H1 (cell line): ENCODE measurements around the gene EVPLL. TPM values are rescaled to one million over a fixed set of nuclear protein-coding genes. Genes with fewer than 3 reads are reported as not detected.

Experiments
- CTCF ChIP-seq, 3 experiments: IDR thresholded peaks; 1 replicate in 2 of 3; 2 replicates in 1 of 3; pipeline versions ENCODE4 v1.5.1 to v1.6.1; 2011; ENCODE audit warnings: low read length in 3 of 3, mild to moderate bottlenecking in 3 of 3, inconsistent platforms in 2 of 3, low read depth in 1 of 3, moderate library complexity in 1 of 3; ENCODE audit not compliant: insufficient read depth in 1 of 3; ENCODE audit errors: control extremely low read depth in 1 of 3
- EGR1 ChIP-seq: IDR thresholded peaks from 2 replicates; pipeline ENCODE4 v1.6.1; 2011; ENCODE audit warnings: low read depth, low read length, borderline replicate concordance
- HDAC2 ChIP-seq, 2 experiments: fragments of 300-600 bp in 1 of 2; sonication (generic) in 1 of 2; IDR thresholded peaks; 2 replicates each; pipeline ENCODE4 v1.6.1; 2011 to 2012; ENCODE audit warnings: low read depth in 2 of 2, low read length in 2 of 2, mild to moderate bottlenecking in 2 of 2, moderate library complexity in 2 of 2, borderline replicate concordance in 1 of 2, inconsistent platforms in 1 of 2
- HDAC6 ChIP-seq: IDR thresholded peaks from one replicate; pipeline ENCODE4 v1.7.1; 2012; ENCODE audit warnings: low read depth, mild to moderate bottlenecking, inconsistent platforms, low read length, moderate library complexity
- JUN ChIP-seq: IDR thresholded peaks from 2 replicates; pipeline ENCODE4 v1.6.1; 2011; ENCODE audit warnings: low read depth, mild to moderate bottlenecking, improper control_type of control experiment, low read length
- KDM5A ChIP-seq: fragments of 200-600 bp; IDR thresholded peaks from 2 replicates; pipeline ENCODE4 v1.7.1; 2012; ENCODE audit warnings: mild to moderate bottlenecking, low read length, inconsistent platforms, mixed read lengths
- MAX ChIP-seq: IDR thresholded peaks from 2 replicates; pipeline ENCODE4 v1.6.1; 2012; ENCODE audit warnings: inconsistent platforms
- RFX5 ChIP-seq: IDR thresholded peaks from 2 replicates; pipeline ENCODE4 v1.6.1; 2011; ENCODE audit warnings: low read depth, low read length, improper control_type of control experiment, borderline replicate concordance
- polyA plus RNA-seq, 7 experiments: library from polyadenylated mRNA; depleted of rRNA in 3 of 7; stranded (reverse) in 5 of 7; unstranded in 2 of 7; fragments of >200 nt in 5 of 7; fragments of 200-250 nt in 2 of 7; gene quantifications; 1 replicate in 5 of 7; 2 replicates in 1 of 7; 4 replicates in 1 of 7; pipeline versions ENCODE4 v1.2.1 to v1.2.3, GENCODE V29; 2011 to 2013; ENCODE audit warnings: missing spikeins in 2 of 7, mixed read lengths in 2 of 7
- total RNA-seq: library from RNA; stranded (reverse); fragmentation: NEBNext Ultra II Directional; extraction: Animal tissue kit (Norgen Biotek cat#: 25700); gene quantifications from 2 replicates; pipeline ENCODE4 v1.2.1, GENCODE V29; 2021

Gene EVPLL
- total and polyA plus RNA-seq, 2 of the 8 experiments (the other 6 are each of a cell fraction or from before 2014, with no cell fraction given): 0.06 TPM; not detected in 1

DNA sequence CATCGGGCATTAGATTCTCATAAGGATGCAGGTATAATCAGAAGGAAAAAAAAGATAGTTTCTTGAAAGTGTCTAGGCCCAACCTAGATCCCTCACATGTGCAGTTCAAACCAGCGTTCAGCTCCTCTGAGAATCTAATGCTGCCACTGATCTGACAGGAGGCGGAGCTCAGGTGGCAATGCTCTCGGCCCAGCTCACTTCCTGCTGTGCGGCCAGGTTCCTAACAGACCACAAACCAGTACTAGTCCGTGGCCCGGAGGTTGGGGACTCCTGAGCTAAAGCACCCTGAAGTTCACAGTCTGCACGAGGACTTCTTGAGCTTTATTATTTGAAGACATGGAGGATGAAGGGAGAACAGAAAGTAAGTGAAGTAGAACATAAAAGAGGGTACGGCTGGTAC is 45.7 kb upstream of the EVPLL start (continued):
- no peak for TF ChIP-seq CTCF (IDR thresholded peaks at IDR 0.05; ENCODE audit: control extremely low read depth in 1 of 3, insufficient read depth in 1 of 3, low read depth in 1 of 3, low read length in 3 of 3)
- TF ChIP-seq JUN: no peak
- no peak for TF ChIP-seq MAX
- no peak for TF ChIP-seq RFX5
- no peak for TF ChIP-seq EGR1
- TF ChIP-seq HDAC6: no peak
- TF ChIP-seq KDM5A: no peak
- TF ChIP-seq HDAC2 (IDR thresholded peaks at IDR 0.05; ENCODE audit: borderline replicate concordance in 1 of 2, low read depth in 2 of 2, low read length in 2 of 2): no peak
